H54 (cell line): Measurements from ENCODE around the gene PARP15.

Source experiments
- DNase-seq: peaks from one replicate; pipeline ENCODE4 v3.0.0; 2011; ENCODE audit warnings: low spot score, mixed read lengths; ENCODE audit not compliant: insufficient read length
- FAIRE-seq: peaks from 3 replicates; lab custom pipeline; 2011; peaks lifted over from hg19 to GRCh38; lab: Jason Lieb, UNC
- POLR2A ChIP-seq: IDR thresholded peaks from 2 replicates; pipeline ENCODE4 v1.6.1; 2011; ENCODE audit warnings: low read depth, mild to moderate bottlenecking, low read length

Gene PARP15

DNA sequence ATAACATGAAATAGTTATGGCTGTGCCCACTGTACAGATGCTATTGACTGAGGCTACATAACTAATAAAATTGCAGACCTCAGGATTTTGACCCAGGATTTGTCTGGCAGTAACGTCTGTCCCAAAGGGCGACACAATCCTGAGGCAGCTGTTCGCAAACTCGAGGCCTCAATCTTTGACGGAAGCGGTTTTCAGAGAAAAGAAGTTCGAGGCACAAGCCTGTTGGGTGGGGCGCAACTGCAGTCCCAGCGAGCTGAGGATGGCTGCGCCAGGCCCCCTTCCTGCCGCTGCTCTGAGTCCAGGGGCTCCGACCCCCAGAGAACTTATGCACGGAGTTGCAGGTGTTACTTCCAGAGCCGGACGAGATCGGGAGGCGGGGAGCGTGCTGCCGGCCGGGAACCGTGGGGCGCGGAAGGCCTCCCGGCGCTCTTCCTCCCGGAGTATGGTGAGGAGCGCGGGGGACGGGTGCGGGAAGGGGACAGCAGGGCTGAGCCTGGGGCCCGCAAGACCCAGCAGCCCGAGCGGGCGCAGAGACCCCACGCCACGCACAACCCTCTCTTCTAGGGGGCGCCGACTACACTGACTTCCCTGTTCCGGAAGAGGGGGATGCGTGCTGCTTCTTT is at the start of gene PARP15:
Gene PARP15 (plus strand): TSS at position 242 of the 623 bp plus-strand sequence. CDS start 18 bp downstream, at position 260.
- TF ChIP-seq POLR2A: no peak
- FAIRE-seq: no peak
- DNase-seq: no peak

GRCh38 chr3:122530164-122530563 is 47.3 kb upstream of the PARP15 start:
- TF ChIP-seq POLR2A: no peak
- no peak for FAIRE-seq
- no peak for DNase-seq

GRCh38 chr3:122533480-122533879 is 44.0 kb upstream of the PARP15 start:
- DNase-seq (no peak), FAIRE-seq (no peak)
- TF ChIP-seq POLR2A: no peak

- no peak for TF ChIP-seq POLR2A
- DNase-seq: peak; percentile 68
- peak; percentile 100 for FAIRE-seq
These were observed 43.5 kb upstream of the PARP15 start for GRCh38 chr3:122533931-122534334.

DNA sequence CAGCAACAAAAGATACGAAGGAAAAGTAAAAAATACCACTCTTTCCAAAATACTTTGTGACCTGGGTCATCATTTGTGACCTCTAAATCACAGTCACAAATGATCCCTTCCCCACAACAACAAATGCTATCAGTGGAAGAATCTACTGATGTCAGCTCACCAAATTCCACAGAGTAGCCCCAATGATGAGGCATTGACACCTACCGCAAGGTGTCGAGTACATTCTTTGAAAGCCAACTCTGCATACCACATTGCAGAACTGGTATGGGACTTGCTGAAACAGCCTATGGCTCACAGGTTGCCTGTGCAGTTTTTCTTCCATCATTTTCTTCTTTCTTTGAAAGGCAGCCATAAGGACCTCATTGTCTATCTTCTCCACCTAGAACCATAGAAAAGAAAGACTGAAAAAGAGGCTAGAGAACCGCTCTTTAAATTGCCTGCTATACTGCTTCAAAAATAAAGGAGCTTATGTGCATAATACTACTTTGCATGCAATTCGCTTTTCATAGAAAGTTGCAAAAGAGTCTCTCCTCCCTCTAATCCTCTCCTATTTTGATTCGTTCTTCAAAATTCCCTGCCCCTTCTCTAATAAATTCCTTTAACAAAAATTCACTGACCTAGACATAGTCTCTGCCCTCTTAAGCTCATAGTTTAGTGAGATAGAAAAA is 41.4 kb upstream of the PARP15 start:
- TF ChIP-seq POLR2A: no peak
- FAIRE-seq (no peak), DNase-seq (no peak)

- DNase-seq (no peak), FAIRE-seq (no peak)
- no peak for TF ChIP-seq POLR2A
These were observed 40.8 kb upstream of the PARP15 start for GRCh38 chr3:122536632-122537001.

DNA sequence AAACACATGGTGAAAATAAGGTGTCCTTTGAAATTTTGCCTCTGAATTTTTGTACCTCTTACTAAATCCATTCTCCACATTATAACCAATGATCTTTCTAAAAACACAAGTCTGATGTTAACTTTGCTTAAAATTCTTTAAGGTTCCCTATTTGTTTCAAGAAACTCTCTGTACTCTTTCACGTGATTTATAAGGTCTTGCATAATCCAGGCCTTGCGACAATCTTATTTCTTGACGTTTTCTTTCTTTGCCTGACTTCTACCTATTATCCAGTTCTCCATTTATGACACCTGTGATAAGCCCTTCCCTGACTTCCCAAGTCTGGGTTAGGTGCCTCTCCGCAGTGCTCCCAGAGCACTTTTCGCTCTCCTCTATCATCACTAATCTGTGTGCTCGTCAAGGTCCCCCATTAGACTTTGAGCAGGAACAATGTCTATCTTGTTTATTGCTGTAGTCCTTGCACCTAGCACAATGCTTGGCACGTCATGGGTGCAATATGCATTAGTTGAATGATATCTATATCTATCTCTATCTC is 38.4 kb upstream of the PARP15 start:
- TF ChIP-seq POLR2A: no peak
- DNase-seq (no peak), FAIRE-seq (no peak)

GRCh38 chr3:122546151-122546550 is 31.3 kb upstream of the PARP15 start:
- FAIRE-seq: no peak
- no peak for TF ChIP-seq POLR2A
- no peak for DNase-seq

DNA sequence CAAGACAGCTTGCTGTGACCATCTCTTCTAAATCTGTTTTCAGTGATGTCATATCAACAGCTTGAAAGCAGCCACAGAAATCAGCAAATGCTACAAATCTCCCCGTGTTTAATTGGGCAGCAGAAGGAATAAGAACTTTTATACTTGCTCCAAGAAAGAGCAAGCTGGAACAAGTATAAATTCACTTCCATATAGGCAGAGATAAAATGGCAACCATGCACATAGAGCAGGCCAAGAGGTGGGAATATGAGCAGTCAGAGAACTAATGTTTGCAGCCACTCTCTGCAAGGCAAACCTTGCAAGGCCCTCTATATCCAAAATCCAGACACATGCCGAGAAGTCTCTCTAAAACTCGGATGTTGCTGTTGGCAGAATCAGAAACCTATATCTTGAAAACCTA is 29.4 kb upstream of the PARP15 start:
- no peak for TF ChIP-seq POLR2A
- FAIRE-seq (no peak), DNase-seq (no peak)

DNA sequence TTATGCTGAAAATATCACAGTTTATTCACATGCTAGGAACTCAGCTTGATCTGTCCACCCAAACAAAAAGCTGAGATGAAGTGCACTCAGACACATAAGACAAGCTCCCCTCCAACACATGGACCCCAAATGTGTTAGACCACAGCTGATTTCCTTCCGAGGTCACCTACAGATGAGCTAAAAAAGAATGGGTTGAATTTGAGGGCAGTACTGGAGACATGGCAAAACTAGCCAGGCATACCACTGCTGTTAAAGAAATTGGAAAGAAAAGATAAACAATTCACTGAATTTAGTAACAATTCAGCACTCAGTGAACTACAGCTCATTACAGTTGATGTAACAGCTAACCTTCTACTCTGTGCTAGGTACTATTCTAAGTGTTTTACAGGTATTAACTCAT is 28.8 kb upstream of the PARP15 start:
- no peak for DNase-seq
- no peak for TF ChIP-seq POLR2A
- no peak for FAIRE-seq

DNA sequence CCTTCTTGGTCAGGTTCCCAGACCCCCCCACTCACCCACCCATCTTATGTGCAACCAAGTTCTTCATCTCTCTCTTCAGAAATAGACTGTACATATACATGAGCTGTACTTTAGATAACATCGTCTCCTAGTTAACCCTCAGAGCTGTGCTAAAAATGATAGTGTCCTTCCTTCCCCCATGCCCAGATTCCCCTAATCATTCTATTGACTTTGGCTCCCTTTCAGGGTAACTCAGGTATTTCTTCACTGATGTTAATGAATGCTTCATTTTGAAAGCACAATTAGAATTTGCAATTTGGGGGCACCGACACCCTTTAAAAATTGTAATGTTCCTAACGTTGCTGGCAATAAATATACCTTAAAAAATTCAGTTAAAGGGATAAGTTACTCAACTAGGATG is 24.3 kb upstream of the PARP15 start:
- no peak for TF ChIP-seq POLR2A
- FAIRE-seq: no peak
- no peak for DNase-seq

DNA sequence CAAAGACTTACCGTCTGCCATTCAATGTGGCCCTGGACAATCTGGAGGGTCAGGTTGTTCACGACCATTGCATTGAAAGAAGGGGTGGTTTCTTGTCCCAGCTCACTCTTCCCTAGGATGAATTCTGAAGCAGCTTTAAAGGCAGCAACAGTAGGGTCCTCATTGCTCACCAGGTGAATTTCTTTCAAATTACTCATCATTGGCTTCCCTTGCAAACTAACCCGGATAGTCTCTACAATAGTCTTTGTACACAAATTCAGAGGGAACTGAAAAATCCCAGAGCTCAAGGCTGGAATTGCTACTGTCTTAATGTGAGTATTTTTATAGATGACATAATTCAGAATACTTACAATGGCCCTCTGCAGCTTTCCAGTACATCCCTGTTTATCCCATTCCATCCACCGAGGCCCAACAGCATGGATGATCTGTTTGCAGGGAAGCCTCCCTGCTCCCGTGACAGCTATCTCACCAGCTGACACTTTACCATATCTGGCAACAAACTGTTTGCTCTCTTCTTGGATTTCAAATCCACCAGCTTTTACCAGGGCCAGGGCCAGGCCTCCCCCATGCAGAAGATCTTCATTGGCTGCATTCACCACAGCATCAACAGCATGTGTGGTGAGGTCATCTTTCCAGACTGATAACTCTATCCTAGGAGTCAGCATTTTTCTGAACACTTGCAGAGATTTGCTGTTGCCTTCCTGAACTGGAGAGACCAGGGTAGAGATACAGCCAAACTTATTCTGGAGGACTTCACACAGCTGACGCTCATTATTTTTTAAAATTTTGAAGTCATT is 22.0 kb upstream of the PARP15 start:
- FAIRE-seq (peak; percentile 38), DNase-seq (peak; percentile 29)
- no peak for TF ChIP-seq POLR2A

GRCh38 chr3:122557356-122557755 is 20.1 kb upstream of the PARP15 start:
- TF ChIP-seq POLR2A: no peak
- FAIRE-seq (no peak), DNase-seq (no peak)

GRCh38 chr3:122558605-122559004 is 18.8 kb upstream of the PARP15 start:
- DNase-seq: no peak
- FAIRE-seq: no peak
- TF ChIP-seq POLR2A: no peak
